ENCODE data around the gene UBAC1.

GRCh38 chr9:135941288-135941995 is 19.7 kb downstream of the UBAC1 start:
- TF ChIP-seq CTCF (conservative IDR thresholded peaks at IDR 0.05; ENCODE audit: low read depth, low read length) (no peak), EZH2 (IDR thresholded peaks at IDR 0.05; ENCODE audit: borderline replicate concordance, low read depth, low read length, poor library complexity, severe bottlenecking) (no peak)
